ENCODE measurements around the gene DGKG.

DGKG gene

GRCh38 chr3:186236357-186237020 lies 125.5 kb downstream of the DGKG start:
- no peak for DNase-seq

GRCh38 chr3:186235554-186235953 lies 126.5 kb downstream of the DGKG start:
- DNase-seq = no peak

- no peak for DNase-seq
Measured at GRCh38 chr3:186234152-186234551, 127.9 kb downstream of the DGKG start.

GRCh38 chr3:186226482-186226881 lies 135.6 kb downstream of the DGKG start:
- DNase-seq = no peak

- no peak for DNase-seq
Measured at GRCh38 chr3:186225603-186226002, 136.4 kb downstream of the DGKG start.

- DNase-seq = no peak
Measured at GRCh38 chr3:186224041-186224610, 137.9 kb downstream of the DGKG start.

GRCh38 chr3:186223476-186223875 lies 138.6 kb downstream of the DGKG start:
- DNase-seq = no peak

- no peak for DNase-seq
Measured at GRCh38 chr3:186221760-186222378, 140.2 kb downstream of the DGKG start.

GRCh38 chr3:186220911-186221645 lies 141.0 kb downstream of the DGKG start:
- no peak for DNase-seq

GRCh38 chr3:186220365-186220764 lies 141.7 kb downstream of the DGKG start:
- no peak for DNase-seq

- no peak for DNase-seq
Measured at GRCh38 chr3:186219211-186219638, 142.8 kb downstream of the DGKG start.

GRCh38 chr3:186218421-186218820 lies 143.6 kb downstream of the DGKG start:
- no peak for DNase-seq

GRCh38 chr3:186217820-186218164 lies 144.2 kb downstream of the DGKG start:
- no peak for DNase-seq

- DNase-seq = no peak
Measured at GRCh38 chr3:186216900-186217819, 144.9 kb downstream of the DGKG start.

GRCh38 chr3:186214670-186215069 lies 147.4 kb downstream of the DGKG start:
- no peak for DNase-seq

GRCh38 chr3:186213946-186214345 lies 148.1 kb downstream of the DGKG start:
- DNase-seq = no peak

GRCh38 chr3:186212611-186213010 lies 149.4 kb downstream of the DGKG start:
- DNase-seq = no peak

GRCh38 chr3:186210852-186211500 lies 151.1 kb downstream of the DGKG start:
- DNase-seq = no peak

GRCh38 chr3:186209810-186210752 lies 152.0 kb downstream of the DGKG start:
- DNase-seq = peak; percentile 78

GRCh38 chr3:186208296-186208989 lies 153.6 kb downstream of the DGKG start:
- DNase-seq = no peak
